PC-3 (cell line): ENCODE measurements around the gene ALAD. TPM values are rescaled to one million over a fixed set of nuclear protein-coding genes. Genes with fewer than 3 reads are reported as not detected.
"Not testable (repeated sequence)": the region's sequence is repeated elsewhere in the genome, so short reads cannot be mapped to it uniquely, and the experiment has no call there.

Experiments
- ATAC-seq: fragments of 200-7000 bp; cut with Tn5 transposase; 2 replicates; pipeline ENCODE4 v1.9.1; 2020; ENCODE audit warnings: mild to moderate bottlenecking, moderate library complexity
- BruUV-seq: library from RNA; stranded (reverse); fragments of 400-500 nt; replicated peaks from 2 replicates; lab custom pipeline; 2021; lab: Mats Ljungman, UMichigan
- CTCF ChIA-PET: fragments of 300-600 bp; sonication (Branson Sonifier 250); formaldehyde crosslinking; loops from one replicate; lab custom pipeline; 2022; ENCODE audit warnings: antibody characterized with exemption; lab: Charles Lee
- POLR2A ChIA-PET: fragments of 300-600 bp; sonication (Branson Sonifier 250); formaldehyde crosslinking; loops from one replicate; lab custom pipeline; 2022; ENCODE audit warnings: antibody characterized with exemption; ENCODE audit not compliant: unreplicated experiment; lab: Charles Lee
- DNase-seq: peaks from one replicate; pipeline ENCODE4 v3.0.0-alpha.2; 2015
- H2AFZ ChIP-seq: fragments of 300-600 bp; sonication (generic); 2 replicates; pipeline ENCODE4 v1.6.0; 2016; ENCODE audit warnings: antibody characterized with exemption, low read length
- H3F3A ChIP-seq: fragments of 300-600 bp; sonication (generic); one replicate; pipeline ENCODE4 v1.6.0; 2017; ENCODE audit warnings: antibody characterized with exemption, low read length, control low read depth, mild to moderate bottlenecking; ENCODE audit not compliant: unreplicated experiment
- H3K27ac ChIP-seq: fragments of 300-600 bp; sonication (generic); 2 replicates; pipeline ENCODE4 v1.5.1; 2016; ENCODE audit warnings: mild to moderate bottlenecking, low read length
- H3K27me3 ChIP-seq: fragments of 300-600 bp; sonication (generic); 2 replicates; pipeline ENCODE4 v1.6.1; 2016; ENCODE audit warnings: low read length, mixed read lengths
- H3K36me3 ChIP-seq: fragments of 300-600 bp; sonication (generic); 2 replicates; pipeline ENCODE4 v1.6.1; 2016; ENCODE audit warnings: low read depth, mixed run types, low read length, mixed read lengths
- H3K4me1 ChIP-seq: fragments of 300-600 bp; sonication (generic); 2 replicates; pipeline ENCODE4 v1.5.1; 2016; ENCODE audit warnings: low read length; ENCODE audit not compliant: insufficient read depth
- H3K4me2 ChIP-seq: fragments of 300-600 bp; sonication (generic); 2 replicates; pipeline ENCODE4 v1.6.0; 2016; ENCODE audit warnings: low read length
- H3K4me3 ChIP-seq: fragments of 300-600 bp; sonication (generic); 2 replicates; pipeline ENCODE4 v1.5.1; 2016; ENCODE audit warnings: mild to moderate bottlenecking, low read length, mixed read lengths
- H3K79me2 ChIP-seq: fragments of 300-600 bp; sonication (generic); 2 replicates; pipeline ENCODE4 v1.6.1; 2017; ENCODE audit warnings: low read length, mixed read lengths
- H3K9ac ChIP-seq: fragments of 300-600 bp; sonication (generic); 2 replicates; pipeline ENCODE4 v1.6.0; 2016; ENCODE audit warnings: mild to moderate bottlenecking, low read length
- H3K9me2 ChIP-seq: fragments of 300-600 bp; sonication (generic); replicated peaks from 2 replicates; pipeline ENCODE4 v1.6.1; 2016; ENCODE audit warnings: mixed run types, low read length, mixed read lengths
- H3K9me3 ChIP-seq: fragments of 300-600 bp; sonication (generic); 2 replicates; pipeline ENCODE4 v1.6.1; 2016; ENCODE audit warnings: low read length, mixed read lengths
- H4K20me1 ChIP-seq: fragments of 300-600 bp; sonication (generic); 2 replicates; pipeline ENCODE4 v1.6.1; 2016; ENCODE audit warnings: low read length, mixed read lengths
- CTCF ChIP-seq: fragments of 300-600 bp; sonication (generic); conservative IDR thresholded peaks from 2 replicates; pipeline ENCODE4 v1.5.1; 2017; ENCODE audit warnings: antibody characterized with exemption, low read depth, mild to moderate bottlenecking, low read length
- EZH2 ChIP-seq: fragments of 300-600 bp; sonication (generic); IDR thresholded peaks from one replicate; pipeline ENCODE4 v1.6.1; 2017; ENCODE audit warnings: antibody characterized with exemption, mild to moderate bottlenecking, low read length; ENCODE audit not compliant: unreplicated experiment
- EZH2phosphoT487 ChIP-seq: fragments of 300-600 bp; sonication (generic); IDR thresholded peaks from 2 replicates; pipeline ENCODE4 v1.6.1; 2018; ENCODE audit warnings: mild to moderate bottlenecking, antibody characterized with exemption, low read length, borderline replicate concordance
- intact Hi-C: fragments of 100-400 bp; cut with micrococcal nuclease; formaldehyde crosslinking; loops from 2 replicates; pipeline ENCODE4 v1.9.0; 2023
- total RNA-seq: library from RNA; depleted of rRNA; stranded (reverse); fragments of >200 nt; gene quantifications from 2 replicates; pipeline ENCODE4 v1.2.3, GENCODE V29; 2014

Gene ALAD
- total RNA-seq, 1 experiment from 2014 or later: 7.9 TPM

DNA sequence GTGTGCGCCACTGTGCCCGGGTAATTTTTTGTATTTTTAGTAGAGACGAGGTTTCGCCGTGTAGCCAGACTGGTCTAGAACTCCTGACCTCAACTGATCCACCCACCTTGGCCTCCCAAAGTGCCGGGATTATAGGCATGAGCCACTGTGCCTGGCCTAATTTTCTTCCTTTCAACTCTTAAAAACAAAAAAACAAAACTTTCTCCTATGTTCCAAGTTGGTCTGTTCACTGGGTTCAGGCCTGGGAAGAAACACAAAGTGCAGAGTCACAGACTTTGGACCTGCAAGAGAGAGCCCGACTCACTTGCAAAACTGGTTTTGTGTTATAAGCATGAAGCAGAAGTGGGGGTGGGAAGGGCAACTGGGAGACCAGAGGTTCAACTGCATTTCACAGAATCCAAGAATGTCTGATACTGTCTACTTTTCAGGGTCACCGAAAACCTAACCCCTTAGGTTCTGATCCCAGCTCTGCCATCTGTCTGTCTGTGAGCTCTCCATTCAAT is 19.1 kb downstream of the ALAD start:
- Histone ChIP-seq H3K9me2 (no peaks in the 10 kb centered on the region), H3F3A (no peaks in the 10 kb centered on the region), H2AFZ (peak overlapping the region; percentile 24), H3K4me2 (peak overlapping the region; percentile 70), H3K27ac (peak overlapping the region; percentile 74), H3K4me1 (peaks cover 14% of the 10 kb centered on the region), H4K20me1 (no peaks in the 10 kb centered on the region), H3K4me3 (no peak overlapping the region), H3K9me3 (no peaks in the 10 kb centered on the region), H3K79me2 (no peaks in the 10 kb centered on the region), H3K27me3 (no peaks in the 10 kb centered on the region), H3K36me3 (no peaks in the 10 kb centered on the region), H3K9ac (peak overlapping the region; percentile 40; the same call in 1 of the 2 replicates)
- POLR2A ChIA-PET: no interaction called here
- TF ChIP-seq EZH2phosphoT487 (no peak), CTCF (no peak), EZH2 (no peak)
- intact Hi-C loops: no loop called here
- peak; percentile 70 for DNase-seq
- no TSS peak for BruUV-seq
- ATAC-seq: peak; percentile 37; the same call in 1 of the 2 replicates
- CTCF ChIA-PET: no interaction called here

GRCh38 chr9:113381441-113381840 is 19.6 kb downstream of the ALAD start:
- Histone ChIP-seq H3K4me1 (peaks cover 14% of the 10 kb centered on the region), H3K27ac (peak overlapping the region; percentile 74; the same call in 1 of the 2 replicates), H3K9ac (peak overlapping the region; percentile 40; the same call in 1 of the 2 replicates)
- H3K79me2 ChIP-seq, H3F3A ChIP-seq, H3K27me3 ChIP-seq, H4K20me1 ChIP-seq, H3K4me3 ChIP-seq, CTCF ChIA-PET, POLR2A ChIA-PET, H2AFZ ChIP-seq, ATAC-seq, H3K36me3 ChIP-seq, H3K9me3 ChIP-seq, intact Hi-C loops, H3K9me2 ChIP-seq, H3K4me2 ChIP-seq, DNase-seq, BruUV-seq: not testable (repeated sequence)

GRCh38 chr9:113380869-113381378 is 20.2 kb downstream of the ALAD start:
- H3K4me1 ChIP-seq: peaks cover 14% of the 10 kb centered on the region
- no peaks in the 10 kb centered on the region for H3K9me2 ChIP-seq
- ATAC-seq (no peak), DNase-seq (peak; percentile 8)
- H3K36me3 ChIP-seq: no peaks in the 10 kb centered on the region
- intact Hi-C loops: no loop called here
- CTCF ChIA-PET: no interaction called here
- no peak overlapping the region for H3K9ac ChIP-seq
- H3K79me2 ChIP-seq: peaks cover 4% of the 10 kb centered on the region; the same call in 1 of the 2 replicates
- H3F3A ChIP-seq: no peaks in the 10 kb centered on the region
- H3K27ac ChIP-seq: no peak overlapping the region
- H3K9me3 ChIP-seq: no peaks in the 10 kb centered on the region
- no peaks in the 10 kb centered on the region for H4K20me1 ChIP-seq
- no peaks in the 10 kb centered on the region for H3K27me3 ChIP-seq
- POLR2A ChIA-PET: no interaction called here
- no peak overlapping the region for H3K4me2 ChIP-seq
- TF ChIP-seq EZH2phosphoT487 (no peak), CTCF (no peak), EZH2 (no peak)
- BruUV-seq: no TSS peak
- H2AFZ ChIP-seq: peak overlapping the region; percentile 40; the same call in 1 of the 2 replicates
- no peak overlapping the region for H3K4me3 ChIP-seq

DNA sequence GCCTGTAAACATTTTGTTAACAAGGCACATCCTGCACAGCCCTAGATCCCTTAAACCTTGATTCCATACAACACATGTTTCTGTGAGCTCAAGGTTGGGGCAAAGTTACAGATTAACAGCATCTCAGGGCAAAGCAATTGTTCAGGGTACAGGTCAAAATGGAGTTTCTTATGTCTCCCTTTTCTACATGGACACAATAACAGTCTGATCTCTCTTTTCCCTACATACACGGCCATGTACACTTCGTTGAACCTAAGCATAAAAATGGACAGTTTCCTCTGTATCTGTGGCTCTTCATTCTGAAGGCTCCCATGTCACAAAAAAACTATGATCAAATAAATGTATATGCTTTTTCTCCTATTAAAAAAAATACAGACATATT is 21.3 kb downstream of the ALAD start:
- H3K27ac ChIP-seq, H2AFZ ChIP-seq, H3F3A ChIP-seq, POLR2A ChIA-PET, H3K9me2 ChIP-seq, H3K4me3 ChIP-seq, H3K9me3 ChIP-seq, H3K9ac ChIP-seq, H3K36me3 ChIP-seq, intact Hi-C loops, ATAC-seq, DNase-seq, H3K27me3 ChIP-seq, H4K20me1 ChIP-seq, BruUV-seq, CTCF ChIA-PET, H3K4me2 ChIP-seq: not testable (repeated sequence)
- Histone ChIP-seq H3K79me2 (peaks cover 14% of the 10 kb centered on the region), H3K4me1 (peaks cover 20% of the 10 kb centered on the region)

DNA sequence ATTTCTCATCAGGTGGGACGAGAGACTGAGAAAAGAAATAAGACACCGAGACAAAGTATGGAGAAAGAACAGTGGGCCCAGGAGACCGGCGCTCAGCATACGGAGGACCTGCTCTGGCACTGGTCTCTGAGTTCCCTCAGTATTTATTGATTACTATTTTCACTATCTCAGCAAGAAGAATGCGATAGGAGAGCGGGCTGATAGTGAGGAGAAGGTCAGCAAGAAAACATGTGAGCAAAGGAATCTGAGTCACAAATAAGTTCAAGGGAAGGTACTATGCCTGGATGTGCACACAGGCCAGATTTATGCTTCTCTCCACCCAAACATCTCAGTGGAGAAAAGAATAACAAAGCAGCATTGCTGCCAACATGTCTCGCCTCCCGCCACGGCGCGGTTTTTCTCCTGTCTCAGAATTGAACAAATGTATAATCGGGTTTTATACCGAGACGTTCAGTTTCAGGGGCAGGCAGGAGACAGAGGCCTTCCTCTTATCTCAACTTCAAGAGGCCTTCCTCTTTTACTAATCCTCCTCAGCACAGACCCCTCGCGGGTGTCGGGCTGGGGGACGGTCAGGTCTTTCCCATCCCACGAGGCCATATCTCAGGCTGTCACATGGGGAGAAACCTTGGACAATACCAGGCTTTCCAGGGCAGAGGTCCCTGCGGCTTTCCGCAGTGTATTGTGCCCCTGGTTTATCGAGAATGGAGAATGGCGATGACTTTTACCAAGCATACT is 21.8 kb downstream of the ALAD start:
- H2AFZ ChIP-seq, H3K4me2 ChIP-seq, BruUV-seq, H3K4me3 ChIP-seq, H3K9ac ChIP-seq, POLR2A ChIA-PET, ATAC-seq, CTCF ChIA-PET, H3K27me3 ChIP-seq, H4K20me1 ChIP-seq, H3K9me3 ChIP-seq, H3K36me3 ChIP-seq, H3F3A ChIP-seq, H3K9me2 ChIP-seq, H3K27ac ChIP-seq, intact Hi-C loops, DNase-seq: not testable (repeated sequence)
- H3K4me1 ChIP-seq: peaks cover 20% of the 10 kb centered on the region
- H3K79me2 ChIP-seq: peaks cover 14% of the 10 kb centered on the region
